Activated CD4-positive, alpha-beta T cell treated with anti-CD3 and anti-CD28 coated beads for 48 hours (primary cell): ENCODE results near the gene GPN3.
"Not testable (repeated sequence)": the region's sequence is repeated elsewhere in the genome, so short reads cannot be mapped to it uniquely, and the experiment has no call there.

Experiments
- DNase-seq: peaks from one replicate; pipeline ENCODE4 v3.0.0-alpha.2; 2020

GPN3 gene

DNA sequence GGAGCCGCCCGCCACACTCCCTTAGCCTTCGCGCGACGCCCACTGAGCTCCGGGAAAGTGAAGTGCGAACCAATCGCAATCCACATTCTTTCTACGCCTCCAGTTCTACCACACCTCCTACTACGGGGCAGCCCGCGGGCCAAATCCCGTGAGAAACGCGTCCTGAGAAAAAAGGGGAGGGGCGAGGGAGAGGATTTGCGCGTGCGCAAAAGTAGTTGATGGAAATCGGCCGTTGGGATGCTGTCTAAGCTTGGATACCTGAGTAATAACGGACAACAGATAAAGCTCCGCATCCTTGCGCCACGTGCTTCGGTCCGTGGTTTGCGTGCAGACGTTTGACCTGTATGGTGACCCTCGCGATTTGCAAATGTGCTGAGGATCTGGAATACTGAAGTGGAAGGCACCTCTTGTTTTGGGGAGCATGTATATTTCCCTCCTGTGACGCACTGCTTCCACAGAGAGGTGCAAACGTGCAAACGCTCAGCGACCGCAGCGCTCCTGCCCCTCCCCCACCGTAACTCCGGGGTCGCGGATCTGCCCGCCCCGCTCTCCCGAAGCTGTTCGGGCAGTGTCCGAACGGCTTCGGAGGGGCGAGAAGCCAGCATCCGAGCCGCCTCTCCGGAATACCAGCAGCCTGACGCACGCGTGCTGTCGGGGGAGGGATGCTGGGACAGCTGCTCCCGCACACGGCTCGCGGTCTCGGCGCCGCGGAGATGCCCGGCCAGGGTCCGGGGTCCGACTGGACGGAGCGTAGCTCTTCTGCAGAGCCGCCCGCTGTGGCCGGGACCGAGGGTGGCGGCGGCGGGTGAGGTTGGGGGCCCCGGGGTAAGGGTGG lies at the start of gene GPN3, which contains the start of gene FAM216A:
TSS of gene GPN3 (minus strand) at position 44 of the 835 bp plus-strand sequence. CDS start 54 bp downstream, outside the sequence.
TSS of gene FAM216A (plus strand) at position 632 of the 835 bp plus-strand sequence. CDS start at position 663, 31 bp downstream.
- peak; percentile 96 for DNase-seq

GRCh38 chr12:110516995-110517394 lies 48.9 kb upstream of the GPN3 start:
- DNase-seq = no peak

DNA sequence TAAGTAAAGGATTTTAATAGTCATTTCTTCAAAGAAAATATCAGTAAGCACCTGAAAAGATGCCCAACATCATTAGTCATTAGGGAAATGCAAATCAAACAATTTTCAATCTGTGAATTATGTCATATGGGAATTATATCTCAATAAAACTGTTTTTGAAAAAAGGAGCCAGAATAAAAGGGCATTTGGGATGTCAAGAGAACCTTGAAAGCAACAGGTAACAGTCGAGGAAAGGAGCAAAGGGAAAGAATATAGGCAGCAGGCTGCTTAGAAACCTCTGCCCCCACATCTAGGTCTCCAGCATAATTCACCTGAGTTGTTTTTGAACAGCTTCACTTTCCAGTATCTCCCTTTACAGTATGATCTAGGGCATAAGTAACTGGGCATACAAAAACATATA lies 46.3 kb upstream of the GPN3 start:
- DNase-seq = no peak

DNA sequence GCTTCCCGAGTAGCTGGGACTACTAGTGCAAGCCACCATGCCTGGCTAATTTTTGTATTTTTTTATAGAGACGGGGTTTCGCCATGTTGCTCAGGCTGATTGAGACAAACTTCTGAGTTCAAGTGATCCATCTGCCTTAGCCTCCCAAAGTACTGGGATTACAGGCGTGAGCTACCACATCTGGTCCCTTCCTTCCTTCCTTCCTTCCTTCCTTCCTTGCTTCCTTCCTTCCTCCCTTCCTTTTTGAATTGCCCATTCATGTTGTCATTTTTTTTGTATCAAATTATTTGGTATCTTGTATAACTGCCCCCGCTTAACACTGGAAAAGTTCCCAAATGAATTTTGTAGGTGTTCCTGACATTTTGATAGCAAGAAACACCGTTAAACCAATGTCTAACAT lies 45.8 kb upstream of the GPN3 start:
- no peak for DNase-seq

DNA sequence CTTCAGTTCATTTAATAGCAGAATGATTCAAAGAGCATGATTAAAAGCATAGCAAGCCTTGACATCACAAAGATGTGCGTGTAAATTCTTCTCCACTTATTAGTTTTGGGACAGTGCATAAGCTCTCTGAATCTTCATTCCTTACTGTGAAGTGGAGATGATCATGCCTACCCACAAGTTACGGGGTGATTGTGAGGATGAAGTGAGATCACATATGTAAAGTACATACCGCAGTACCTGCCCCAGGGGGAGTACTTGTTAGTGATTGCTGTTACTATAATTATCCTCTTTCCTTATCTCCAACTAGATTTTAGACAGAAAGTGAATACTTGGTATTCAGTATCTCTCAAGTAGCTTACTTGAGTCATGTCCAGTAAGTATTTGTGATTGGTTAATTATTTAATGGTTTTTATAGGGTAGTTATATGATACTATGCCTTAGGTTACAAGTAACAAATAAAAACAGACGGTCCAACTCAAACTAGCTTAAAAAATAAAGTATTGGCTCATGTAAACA lies 40.1 kb upstream of the GPN3 start:
- no peak for DNase-seq

- DNase-seq = no peak
These were observed 37.3 kb upstream of the GPN3 start for GRCh38 chr12:110505332-110505731.

DNA sequence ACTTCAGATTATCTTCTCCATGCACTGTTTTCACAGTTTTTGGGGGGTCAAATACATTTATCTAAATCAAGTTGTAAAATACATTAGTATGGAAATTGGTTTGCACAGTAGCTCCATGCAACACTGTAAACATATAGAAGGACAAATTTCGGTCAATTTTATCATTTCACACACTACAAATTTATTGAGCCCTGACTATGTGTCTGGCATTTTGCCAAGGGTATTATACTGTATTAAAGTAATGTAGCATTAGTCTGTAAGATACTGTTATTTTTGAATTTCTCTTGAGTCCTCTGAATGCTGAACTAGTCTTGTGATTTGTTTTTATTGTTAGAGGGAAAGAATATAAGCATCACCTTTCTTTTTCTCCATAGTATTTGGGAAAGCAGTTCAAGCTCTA lies 35.4 kb upstream of the GPN3 start:
- no peak for DNase-seq

GRCh38 chr12:110501752-110502738 lies 34.0 kb upstream of the GPN3 start, which contains the start of the genes RAD9B and VPS29:
Gene RAD9B (plus strand): TSS chr12:110502331. CDS start chr12:110502338, 7 bp downstream.
Gene VPS29 (minus strand): TSS chr12:110502111. CDS start chr12:110502051, 60 bp downstream.
- peak; percentile 99 for DNase-seq

DNA sequence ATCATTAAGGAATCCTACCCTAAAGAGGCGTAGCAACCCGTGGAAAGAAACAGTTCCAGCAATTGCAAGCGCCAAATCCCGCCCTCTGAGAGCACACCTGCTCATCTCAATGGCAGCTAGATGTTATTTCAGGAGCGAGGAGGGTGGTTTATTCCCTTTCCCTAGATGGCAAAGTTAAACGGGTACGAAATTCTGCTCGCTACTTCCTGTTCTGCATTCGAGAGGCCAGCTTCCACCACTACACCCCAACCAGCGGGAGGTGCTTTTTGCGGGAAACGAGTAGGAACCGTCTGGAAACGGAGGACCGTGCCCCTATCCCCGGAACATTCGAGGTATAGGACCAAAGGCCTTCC lies 33.3 kb upstream of the GPN3 start:
- peak; percentile 42 for DNase-seq

- no peak for DNase-seq
These were observed 31.1 kb upstream of the GPN3 start for GRCh38 chr12:110498984-110499706.

DNA sequence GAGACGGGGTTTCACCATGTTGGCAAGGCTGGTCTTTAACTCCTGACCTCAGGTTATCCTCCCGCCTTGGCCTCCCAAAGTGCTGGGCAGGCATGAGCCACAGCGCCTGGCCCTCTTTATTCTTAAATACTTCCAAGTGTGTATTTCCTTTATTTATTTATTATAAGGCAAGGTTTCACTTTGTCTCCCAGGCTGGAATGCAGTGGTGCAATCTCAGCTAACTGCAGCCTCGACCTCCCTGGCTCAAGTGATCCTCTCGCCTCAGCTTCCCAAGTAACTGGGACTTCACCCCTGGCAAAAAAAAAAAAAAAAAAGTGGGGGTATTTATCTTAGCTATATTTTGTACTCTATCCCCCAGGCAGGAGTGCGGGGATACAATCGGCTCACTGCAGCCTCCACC lies 7.4 kb upstream of the GPN3 start:
- no peak for DNase-seq

DNA sequence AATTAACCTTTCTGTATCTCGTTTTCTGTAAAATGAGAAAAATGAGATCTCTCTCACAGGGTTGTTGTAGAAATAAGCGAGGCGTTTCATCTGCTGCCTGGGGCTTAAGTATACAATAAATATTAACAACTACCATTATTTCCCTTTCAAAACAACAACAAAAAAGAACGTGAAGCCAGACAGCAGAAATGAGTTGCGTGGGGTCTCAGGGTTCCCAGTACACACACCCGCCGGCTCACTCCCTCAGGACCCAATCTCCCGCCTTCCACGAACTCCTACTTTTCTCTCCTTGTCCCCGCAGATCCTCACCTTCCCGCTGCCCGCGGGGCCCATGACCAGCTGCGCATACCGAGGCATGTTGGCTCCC lies 227 bp downstream of the GPN3 start:
- DNase-seq = no peak

DNA sequence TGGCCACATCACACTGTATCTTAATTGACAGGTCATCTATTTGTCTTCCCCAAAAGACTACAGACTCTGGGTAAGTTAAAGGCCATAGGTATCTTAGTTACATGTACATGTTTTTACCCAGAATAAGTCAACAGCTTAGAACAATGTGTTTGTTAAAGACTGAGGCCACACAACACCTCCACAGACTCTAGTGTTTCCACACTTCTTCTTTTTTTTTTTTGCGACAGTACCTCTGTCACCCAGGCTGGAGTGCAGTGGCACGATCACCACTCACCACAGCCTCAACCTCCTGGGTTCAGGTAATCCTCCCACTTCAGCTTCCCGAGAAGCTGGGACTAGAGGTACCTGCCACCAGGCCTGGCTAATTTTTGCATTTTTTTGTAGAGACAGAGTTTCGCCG lies 1.3 kb downstream of the GPN3 start:
- DNase-seq = no peak

DNA sequence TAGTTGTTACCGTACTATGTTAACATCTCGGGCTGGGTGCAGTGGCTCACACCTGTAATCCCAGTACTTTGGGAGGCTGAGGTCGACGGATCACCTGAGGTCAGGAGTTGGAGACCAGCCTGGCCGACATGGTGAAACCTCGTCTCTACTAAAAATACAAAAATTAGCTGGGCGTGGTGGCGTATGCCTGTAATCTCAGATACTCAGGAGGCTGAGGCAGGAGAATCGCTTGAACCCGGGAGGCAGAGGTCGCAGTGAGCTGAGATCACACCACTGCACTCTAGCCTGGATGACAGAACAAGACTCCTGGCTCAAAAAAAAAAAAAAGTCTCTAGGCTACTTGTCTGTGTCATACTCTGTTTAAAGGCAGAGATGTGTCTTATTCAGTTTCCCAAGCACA lies 2.3 kb downstream of the GPN3 start:
- DNase-seq = not testable (repeated sequence)

- DNase-seq = no peak
These were observed 3.0 kb downstream of the GPN3 start for GRCh38 chr12:110465024-110465423.

GRCh38 chr12:110461189-110461588 lies 6.9 kb downstream of the GPN3 start:
- DNase-seq = not testable (repeated sequence)

GRCh38 chr12:110458756-110459155 lies 9.3 kb downstream of the GPN3 start:
- no peak for DNase-seq

GRCh38 chr12:110453569-110454296 lies 14.3 kb downstream of the GPN3 start:
- no peak for DNase-seq

- no peak for DNase-seq
These were observed 16.8 kb downstream of the GPN3 start for GRCh38 chr12:110451263-110451662.

DNA sequence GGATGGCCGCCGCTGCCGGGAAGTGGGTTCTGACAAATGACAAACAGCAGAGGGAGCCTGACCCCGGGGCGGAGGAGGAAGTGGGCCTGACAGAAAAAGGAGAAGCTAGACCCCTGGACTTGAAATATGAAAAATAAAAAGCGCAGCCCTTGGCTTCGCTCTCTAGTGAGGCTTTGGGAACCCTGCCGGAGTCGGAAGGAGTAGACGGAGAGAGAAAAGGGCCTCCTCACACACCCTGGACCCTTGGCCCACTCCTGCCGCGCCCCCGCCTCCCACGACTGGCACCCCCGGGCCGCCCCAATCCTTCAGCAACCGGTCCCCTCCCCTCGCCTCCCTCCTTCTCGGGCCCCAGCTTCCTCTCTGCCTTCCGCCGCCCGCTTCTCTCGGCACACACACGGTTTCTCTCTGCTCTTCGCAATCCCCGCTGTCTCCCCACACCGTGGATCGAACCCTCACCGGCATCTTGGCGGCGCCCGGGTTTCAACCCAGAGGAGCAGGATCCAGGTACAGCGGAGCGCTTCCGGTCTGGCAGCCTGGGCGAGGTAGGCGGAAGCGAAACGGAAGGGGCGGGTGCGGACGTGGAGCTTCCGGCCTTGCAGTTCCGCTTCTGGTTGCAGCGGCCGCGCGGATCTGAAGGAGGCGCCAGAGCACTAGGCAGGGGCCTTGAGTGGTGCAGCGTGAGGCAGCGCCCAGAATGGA lies 18.1 kb downstream of the GPN3 start, which contains the start of gene ARPC3:
TSS of gene ARPC3 (minus strand) at position 539 of the 699 bp plus-strand sequence. CDS start at position 462, 77 bp downstream.
- DNase-seq = peak; percentile 97

DNA sequence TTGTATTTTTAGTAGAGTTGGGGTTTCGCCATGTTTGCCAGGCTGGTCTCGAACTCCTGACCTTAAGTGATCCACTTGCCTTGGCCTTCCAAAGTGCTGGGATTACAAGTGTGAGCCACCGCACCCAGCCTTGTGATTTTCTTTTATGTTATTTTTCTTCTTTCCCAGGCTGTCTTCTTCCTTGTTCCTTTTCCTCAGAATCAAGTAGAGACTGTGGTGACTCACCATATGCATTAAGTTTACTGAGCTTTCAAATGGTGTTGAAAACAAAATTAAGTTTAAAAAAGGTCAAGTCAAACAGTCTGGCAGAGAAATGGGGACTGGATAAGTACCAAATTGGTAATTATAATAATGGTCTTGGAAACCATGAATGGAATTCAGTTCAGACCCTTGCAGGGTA lies 23.6 kb downstream of the GPN3 start:
- no peak for DNase-seq
